ENCODE results near the gene FBXL19. TPM values are rescaled to one million over a fixed set of nuclear protein-coding genes. Genes with fewer than 3 reads are reported as not detected.

Gene FBXL19
- total and polyA plus RNA-seq, 2 of the 8 experiments (the other 6 are each of a cell fraction or from before 2014, with no cell fraction given) = 47.2 to 72.2 TPM

- Histone ChIP-seq H4K20me1 (replicated peaks in 1 of 2; ENCODE audit: control insufficient read depth in 1 of 2, insufficient read depth in 2 of 2, low read length in 2 of 2) (no peaks in the 10 kb centered on the region), H3K79me2 (ENCODE audit: control insufficient read depth in 1 of 2, insufficient read depth in 2 of 2, low read length in 2 of 2) (no peaks in the 10 kb centered on the region), H2BK15ac (ENCODE audit: low read length) (no peak overlapping the region; the same call in 1 of the 2 replicates), H2AK5ac (ENCODE audit: low read depth, low read length) (peak overlapping the region; percentile 29; the same call in 1 of the 2 replicates), H2BK20ac (ENCODE audit: low read length) (no peak overlapping the region; the same call in 1 of the 2 replicates), H3K4ac (replicated peaks; ENCODE audit: insufficient read length, low read depth, low read length) (no peak overlapping the region), H4K5ac (ENCODE audit: insufficient read length, low read depth, low read length) (peak overlapping the region; percentile 23), H2BK120ac (replicated peaks; ENCODE audit: low read depth, low read length) (no peak overlapping the region), H3K23me2 (ENCODE audit: low read depth, low read length) (peaks cover 4% of the 10 kb centered on the region; the same call in 1 of the 2 replicates), H3K4me2 (ENCODE audit: insufficient read depth in 1 of 2, low read depth in 2 of 2, low read length in 2 of 2) (peak overlapping the region; percentile 53 to 82), H2BK5ac (ENCODE audit: low read depth, low read length) (peak overlapping the region; percentile 6; the same call in 1 of the 2 replicates), H3K56ac (replicated peaks; ENCODE audit: insufficient read length, low read depth, low read length) (no peak overlapping the region), H3K23ac (ENCODE audit: insufficient read length) (no peak overlapping the region), H3K4me1 (replicated peaks in 1 of 4; ENCODE audit: control insufficient read depth in 3 of 4, insufficient read depth in 4 of 4, low read length in 3 of 4) (peaks cover 2 to 5% (median 4%) of the 10 kb centered on the region in 4 experiments; a peak in 5 of 7 replicates), H2BK12ac (ENCODE audit: low read depth, low read length) (peak overlapping the region; percentile 60; the same call in 1 of the 2 replicates), H4K91ac (replicated peaks; ENCODE audit: insufficient read length, low read length) (peak overlapping the region; percentile 61), H3K27ac (ENCODE audit: low read depth, low read length) (peak overlapping the region; percentile 18; the same call in 1 of the 2 replicates), H3K9ac (replicated peaks in 1 of 4; ENCODE audit: extremely low read depth in 1 of 4, low read depth in 3 of 4, low read length in 3 of 4) (peak overlapping the region in 3 of 4 experiments; percentile 51 to 82 (median 70); a peak in 5 of 7 replicates), H3K9me3 (ENCODE audit: insufficient read depth in 2 of 2, low read depth in 1 of 2, low read length in 1 of 2) (no peaks in the 10 kb centered on the region), H4K8ac (ENCODE audit: extremely low read depth, insufficient read depth, low read length) (no peak overlapping the region; the same call in 1 of the 2 replicates), H3K14ac (ENCODE audit: insufficient read length) (no peak overlapping the region), H3K79me1 (ENCODE audit: low read depth, low read length) (no peaks in the 10 kb centered on the region), H3K36me3 (ENCODE audit: control insufficient read depth in 2 of 4, insufficient read depth in 4 of 4, low read length in 3 of 4) (no peaks in the 10 kb centered on the region), H3K4me3 (ENCODE audit: extremely low read depth in 1 of 4, insufficient read depth in 2 of 4, low read depth in 3 of 4, low read length in 4 of 4) (peak overlapping the region; percentile 42 to 67 (median 53)), H3K18ac (ENCODE audit: extremely low read depth, low read length) (peak overlapping the region; percentile 78), H2AFZ (ENCODE audit: low read length) (no peak overlapping the region; the same call in 1 of the 2 replicates), H3K27me3 (replicated peaks in 1 of 4; ENCODE audit: control insufficient read depth in 3 of 4, extremely low read depth in 1 of 4, insufficient read depth in 3 of 4, low read length in 3 of 4) (peaks cover 0 to 19% (median 3%) of the 10 kb centered on the region in 4 experiments; a peak in 4 of 7 replicates)
- ChIA-PET POLR2A (ENCODE audit: partially characterized antibody) (interaction anchor here (0.6 to 2.7 kb wide), 16 partner anchors 9 to 244 kb away, joined by 3 to 23 read pairs (median 4); partner anchors contain the start of genes BCL7C, FBRS and FBXL19), CTCF (ENCODE audit: partially characterized antibody) (interaction anchor here (0.9 to 6.4 kb wide), 19 partner anchors 8 to 128 kb away, joined by 3 to 69 read pairs (median 5); no protein-coding TSS in a partner anchor)
- DNase-seq (ENCODE audit: low read depth in 1 of 2, low spot score in 2 of 2) = peak in 1 of 2 experiments; percentile 81
- FAIRE-seq = no peak
- 16% methylated on average over 46 of the region's 99 CpGs; no CpG with 5 or more reads in 1 of the 2 experiments for WGBS, 2 experiments (ENCODE audit: extremely low coverage in 1 of 2, insufficient coverage in 1 of 2, insufficient read length in 1 of 2, insufficient replicate concordance in 2 of 2, low coverage in 1 of 2, low lambda C conversion rate in 2 of 2, missing lambda C conversion rate in 1 of 2)
- TF ChIP-seq PHF8 (conservative IDR thresholded peaks at IDR 0.05; ENCODE audit: low read depth, low read length) (peak; percentile 74), CHD1 (IDR thresholded peaks at IDR 0.05; ENCODE audit: low read depth, low read length) (no peak), RAD21 (IDR thresholded peaks at IDR 0.05 in 1 of 2, conservative IDR thresholded peaks at IDR 0.05 in 1 of 2; ENCODE audit: low read depth in 2 of 2, low read length in 2 of 2) (peak in 1 of 2 experiments; percentile 51; a peak in 2 of 4 replicates), CTCF (IDR thresholded peaks at IDR 0.05; ENCODE audit: control extremely low read depth in 1 of 3, insufficient read depth in 1 of 3, low read depth in 1 of 3, low read length in 3 of 3) (peak; percentile 43 to 72 (median 69)), EP300 (IDR thresholded peaks at IDR 0.05; ENCODE audit: borderline replicate concordance in 1 of 2, low read depth in 2 of 2, low read length in 2 of 2) (0 out of 3 replicates have a peak, but pooled peaks of 1 of the 2 experiments have one; percentile 8)
These were observed 21.1 kb upstream of the FBXL19 start for GRCh38 chr16:30902029-30902972.
